Measurements from ENCODE around the gene LSAMP.
"Not testable (repeated sequence)": the region's sequence is repeated elsewhere in the genome, so short reads cannot be mapped to it uniquely, and the experiment has no call there.

LSAMP gene

GRCh38 chr3:115803661-115804060 is 641.6 kb downstream of the LSAMP start:
- no peak overlapping the region for H3K4me3 ChIP-seq (ENCODE audit: low read depth, low read length)
- no peak for TF ChIP-seq CTCF (conservative IDR thresholded peaks at IDR 0.05; ENCODE audit: low read depth, low read length)
- no peak for DNase-seq (ENCODE audit: low read depth)

GRCh38 chr3:115800489-115801075 is 644.7 kb downstream of the LSAMP start:
- H3K4me3 ChIP-seq (ENCODE audit: low read depth, low read length), result no peak overlapping the region
- peak; percentile 43 for DNase-seq (ENCODE audit: low read depth)
- TF ChIP-seq CTCF (conservative IDR thresholded peaks at IDR 0.05; ENCODE audit: low read depth, low read length), result no peak

GRCh38 chr3:115800065-115800464 is 645.2 kb downstream of the LSAMP start:
- not testable (repeated sequence) for H3K4me3 ChIP-seq (ENCODE audit: low read depth, low read length); DNase-seq (ENCODE audit: low read depth)

GRCh38 chr3:115792206-115792955 is 652.9 kb downstream of the LSAMP start:
- no peak for TF ChIP-seq CTCF (conservative IDR thresholded peaks at IDR 0.05; ENCODE audit: low read depth, low read length)
- H3K4me3 ChIP-seq (ENCODE audit: low read depth, low read length), result no peak overlapping the region
- peak; percentile 37 for DNase-seq (ENCODE audit: low read depth)

- not testable (repeated sequence) for H3K4me3 ChIP-seq (ENCODE audit: low read depth, low read length); DNase-seq (ENCODE audit: low read depth)
Observed at GRCh38 chr3:115791271-115792153, 653.8 kb downstream of the LSAMP start.

GRCh38 chr3:115790759-115791158 is 654.5 kb downstream of the LSAMP start:
- DNase-seq (ENCODE audit: low read depth), result peak; percentile 97
- TF ChIP-seq CTCF (conservative IDR thresholded peaks at IDR 0.05; ENCODE audit: low read depth, low read length), result no peak
- no peak overlapping the region for H3K4me3 ChIP-seq (ENCODE audit: low read depth, low read length)

- DNase-seq (ENCODE audit: low read depth), result no peak
- TF ChIP-seq CTCF (conservative IDR thresholded peaks at IDR 0.05; ENCODE audit: low read depth, low read length), result no peak
- H3K4me3 ChIP-seq (ENCODE audit: low read depth, low read length), result no peak overlapping the region
Observed at GRCh38 chr3:115789481-115789880, 655.8 kb downstream of the LSAMP start.
